Natural killer cell (primary cell): ENCODE data around the gene FSIP1. TPM values are rescaled to one million over a fixed set of nuclear protein-coding genes. Genes with fewer than 3 reads are reported as not detected.

Experiments used
- ATAC-seq, 3 donors: fragments of 150-1000 bp in 2 of 3; fragments of 200-7000 bp in 1 of 3; cut with Tn5 transposase; 1 replicate in 1 of 3; 2 replicates in 2 of 3; pipeline ENCODE4 v1.10.0; 2021; ENCODE audit warnings: mild to moderate bottlenecking in 2 of 3, moderate library complexity in 2 of 3
- DNase-seq, 2 donors: peaks; one replicate each; pipeline versions ENCODE4 v3.0.0 to v3.0.0-alpha.2; 2013 to 2021; ENCODE audit warnings: mixed read lengths in 1 of 2
- H3K27ac ChIP-seq: one replicate; pipeline ENCODE4 v1.5.1; 2013; ENCODE audit warnings: mild to moderate bottlenecking, low read length
- H3K27me3 ChIP-seq: one replicate; pipeline ENCODE4 v1.6.1; 2013; ENCODE audit warnings: low read length; ENCODE audit not compliant: control insufficient read depth, insufficient read depth
- H3K36me3 ChIP-seq: one replicate; pipeline ENCODE4 v1.6.1; 2013; ENCODE audit warnings: low read length; ENCODE audit not compliant: control insufficient read depth, insufficient read depth
- H3K4me1 ChIP-seq: one replicate; pipeline ENCODE4 v1.6.1; 2013; ENCODE audit warnings: low read length; ENCODE audit not compliant: control insufficient read depth, insufficient read depth
- H3K4me3 ChIP-seq: one replicate; pipeline ENCODE4 v1.5.1; 2013; ENCODE audit warnings: low read length
- H3K9me3 ChIP-seq: one replicate; pipeline ENCODE4 v1.6.1; 2013; ENCODE audit warnings: low read length; ENCODE audit not compliant: control insufficient read depth, insufficient read depth
- H3K27ac Mint-ChIP-seq, 2 donors: one replicate each; pipeline ENCODE4 v1.8.0; 2022; ENCODE audit warnings: mild to moderate bottlenecking in 2 of 2, mixed read lengths in 2 of 2, moderate library complexity in 1 of 2
- H3K27me3 Mint-ChIP-seq, 2 donors: one replicate each; pipeline ENCODE4 v1.8.0; 2022; ENCODE audit warnings: low read depth in 2 of 2, mixed read lengths in 2 of 2
- H3K36me3 Mint-ChIP-seq: one replicate; pipeline ENCODE4 v1.8.0; 2022; ENCODE audit warnings: mixed read lengths
- H3K4me1 Mint-ChIP-seq, 2 donors: one replicate each; pipeline ENCODE4 v1.8.0; 2022; ENCODE audit warnings: mixed read lengths in 2 of 2
- H3K4me3 Mint-ChIP-seq: one replicate; pipeline ENCODE4 v1.8.0; 2022; ENCODE audit warnings: mild to moderate bottlenecking, moderate library complexity, mixed read lengths
- H3K9me3 Mint-ChIP-seq, 2 donors: one replicate each; pipeline ENCODE4 v1.8.0; 2022; ENCODE audit warnings: mixed read lengths in 2 of 2
- WGBS: methylation state at CpG from one replicate; pipeline ENCODE4 v1.1.7; 2013; ENCODE audit warnings: missing lambda C conversion rate; ENCODE audit not compliant: insufficient coverage; 5-methylcytosine and 5-hydroxymethylcytosine counted together
- intact Hi-C: fragments of 100-400 bp; cut with micrococcal nuclease; formaldehyde crosslinking; loops from one replicate; pipeline ENCODE4 v1.14.2; 2022
- total RNA-seq, 4 donors: library from RNA; stranded (reverse); fragments of 120-200 nt in 1 of 4; gene quantifications; one replicate each; pipeline versions ENCODE4 v1.2.3 to v1.2.4, GENCODE V29; 2013 to 2022
- TF ChIP-seq, protein P1 (sequence below): fragments of 200-600 bp; IDR thresholded peaks from one replicate; pipeline ENCODE4 v1.8.0; 2022; ENCODE audit warnings: antibody characterized with exemption

The FSIP1 gene
- total RNA-seq, 3 donors from 2014 or later (not counting 1 experiment from before 2014, with no cell fraction given): 1.1 to 2.3 (median 1.8) TPM

DNA sequence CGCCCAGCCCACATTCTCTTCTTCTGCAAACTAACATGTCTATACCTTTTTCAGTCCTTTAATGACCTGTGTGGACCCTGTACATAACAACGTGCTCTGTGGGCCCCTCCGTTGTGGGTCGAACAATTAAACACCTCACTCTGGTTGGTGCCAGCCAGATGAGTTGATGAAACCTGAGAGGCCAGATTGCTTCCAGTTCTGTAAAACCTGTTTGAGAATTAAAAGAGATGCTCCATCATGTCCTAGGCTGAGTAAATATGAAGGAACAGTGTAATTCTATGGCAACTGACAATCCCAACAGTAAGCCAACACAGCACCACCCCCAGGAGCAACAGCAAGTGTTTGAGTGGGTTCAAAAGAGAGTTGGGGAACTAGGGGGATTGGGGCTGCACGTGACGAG lies 207.5 kb downstream of the FSIP1 start:
- WGBS: 97% methylated on average over 6 of the region's 6 CpGs
- Histone ChIP-seq H3K27me3 (peaks cover 5% of the 10 kb centered on the region), H3K36me3 (no peaks in the 10 kb centered on the region), H3K27ac (no peak overlapping the region), H3K4me3 (no peak overlapping the region), H3K4me1 (peaks cover 6% of the 10 kb centered on the region), H3K9me3 (no peaks in the 10 kb centered on the region)
- TF ChIP-seq, protein P1, sequence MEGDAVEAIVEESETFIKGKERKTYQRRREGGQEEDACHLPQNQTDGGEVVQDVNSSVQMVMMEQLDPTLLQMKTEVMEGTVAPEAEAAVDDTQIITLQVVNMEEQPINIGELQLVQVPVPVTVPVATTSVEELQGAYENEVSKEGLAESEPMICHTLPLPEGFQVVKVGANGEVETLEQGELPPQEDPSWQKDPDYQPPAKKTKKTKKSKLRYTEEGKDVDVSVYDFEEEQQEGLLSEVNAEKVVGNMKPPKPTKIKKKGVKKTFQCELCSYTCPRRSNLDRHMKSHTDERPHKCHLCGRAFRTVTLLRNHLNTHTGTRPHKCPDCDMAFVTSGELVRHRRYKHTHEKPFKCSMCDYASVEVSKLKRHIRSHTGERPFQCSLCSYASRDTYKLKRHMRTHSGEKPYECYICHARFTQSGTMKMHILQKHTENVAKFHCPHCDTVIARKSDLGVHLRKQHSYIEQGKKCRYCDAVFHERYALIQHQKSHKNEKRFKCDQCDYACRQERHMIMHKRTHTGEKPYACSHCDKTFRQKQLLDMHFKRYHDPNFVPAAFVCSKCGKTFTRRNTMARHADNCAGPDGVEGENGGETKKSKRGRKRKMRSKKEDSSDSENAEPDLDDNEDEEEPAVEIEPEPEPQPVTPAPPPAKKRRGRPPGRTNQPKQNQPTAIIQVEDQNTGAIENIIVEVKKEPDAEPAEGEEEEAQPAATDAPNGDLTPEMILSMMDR: no peak
- no peak for ATAC-seq
- Mint-ChIP-seq H3K4me3 (no peak overlapping the region), H3K27me3 (peaks cover 19 to 36% of the 10 kb centered on the region in 2 donors), H3K36me3 (no peaks in the 10 kb centered on the region), H3K4me1 (peaks cover 7% of the 10 kb centered on the region in 2 donors), H3K9me3 (no peaks in the 10 kb centered on the region), H3K27ac (no peak overlapping the region)
- intact Hi-C loops: no loop called here
- DNase-seq: no peak

GRCh38 chr15:39574427-39574826 lies 208.2 kb downstream of the FSIP1 start:
- TF ChIP-seq, protein P1: no peak
- WGBS: 80% methylated on average over 1 of the region's 1 CpG
- Mint-ChIP-seq H3K9me3 (no peaks in the 10 kb centered on the region), H3K27ac (no peak overlapping the region), H3K36me3 (no peaks in the 10 kb centered on the region), H3K4me3 (no peak overlapping the region), H3K4me1 (peaks cover 0 to under 1% of the 10 kb centered on the region in 2 donors), H3K27me3 (peaks cover 25 to 44% of the 10 kb centered on the region in 2 donors)
- H3K9me3 ChIP-seq: no peaks in the 10 kb centered on the region
- ATAC-seq (no peak), DNase-seq (no peak)
- no peak overlapping the region for H3K4me3 ChIP-seq
- no peaks in the 10 kb centered on the region for H3K4me1 ChIP-seq
- peaks cover 5% of the 10 kb centered on the region for H3K27me3 ChIP-seq
- H3K36me3 ChIP-seq: no peaks in the 10 kb centered on the region
- intact Hi-C loops: no loop called here
- no peak overlapping the region for H3K27ac ChIP-seq

DNA sequence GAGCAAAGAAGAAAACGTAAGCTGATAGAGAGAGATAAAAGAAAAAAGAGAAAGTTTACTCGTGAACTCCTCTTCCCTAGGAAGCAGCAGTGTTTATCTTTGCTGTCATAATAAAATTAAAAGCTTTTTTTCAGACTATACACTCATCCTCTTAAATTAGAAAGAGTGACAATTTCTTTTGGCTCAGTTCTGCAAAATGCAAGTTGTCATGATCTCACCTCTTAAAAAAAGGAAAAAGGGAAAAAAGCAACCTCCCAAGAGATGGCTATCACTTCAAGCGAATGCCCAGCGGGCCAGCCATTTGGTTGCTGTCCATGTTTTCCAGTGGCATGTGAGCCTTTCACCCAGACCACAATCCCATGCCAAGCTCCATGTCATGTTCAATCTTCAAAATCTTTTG lies 208.8 kb downstream of the FSIP1 start:
- H3K27ac Mint-ChIP-seq: no peak overlapping the region
- Histone ChIP-seq H3K27ac (no peak overlapping the region), H3K9me3 (no peaks in the 10 kb centered on the region), H3K4me3 (no peak overlapping the region), H3K4me1 (no peaks in the 10 kb centered on the region), H3K27me3 (peaks cover 5% of the 10 kb centered on the region), H3K36me3 (no peaks in the 10 kb centered on the region)
- DNase-seq (no peak), ATAC-seq (no peak)
- intact Hi-C loops: no loop called here
- no peaks in the 10 kb centered on the region for H3K4me1 Mint-ChIP-seq
- no peak overlapping the region for H3K4me3 Mint-ChIP-seq
- H3K36me3 Mint-ChIP-seq: no peaks in the 10 kb centered on the region
- WGBS: 86% methylated on average over 3 of the region's 4 CpGs
- peaks cover 29 to 50% of the 10 kb centered on the region in 2 donors for H3K27me3 Mint-ChIP-seq
- H3K9me3 Mint-ChIP-seq: no peaks in the 10 kb centered on the region
- TF ChIP-seq, protein P1: no peak

DNA sequence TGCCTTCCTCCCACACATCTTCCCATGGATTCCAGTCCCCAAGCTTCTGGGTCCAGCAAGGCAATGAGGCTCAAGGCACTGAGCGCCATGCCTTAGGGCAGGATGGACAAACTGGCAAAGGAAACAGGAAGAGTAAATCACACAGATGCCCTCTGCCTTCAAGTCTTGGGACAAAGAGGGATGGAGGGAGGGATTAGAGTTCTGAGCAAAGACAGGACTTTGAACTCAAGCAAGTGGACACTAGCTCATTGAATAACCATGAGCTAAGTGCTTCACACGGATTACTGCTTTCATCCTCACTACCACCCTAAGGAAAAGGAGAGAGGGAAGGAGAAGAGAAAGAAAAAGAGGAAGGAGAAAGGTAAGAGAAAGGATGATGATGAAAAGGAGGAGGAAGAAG lies 209.4 kb downstream of the FSIP1 start:
- no peak overlapping the region for H3K27ac ChIP-seq
- Mint-ChIP-seq H3K4me3 (no peak overlapping the region), H3K4me1 (no peaks in the 10 kb centered on the region), H3K27me3 (peaks cover 33 to 55% of the 10 kb centered on the region in 2 donors), H3K9me3 (no peaks in the 10 kb centered on the region), H3K36me3 (no peaks in the 10 kb centered on the region), H3K27ac (no peak overlapping the region)
- intact Hi-C loops: no loop called here
- no peak overlapping the region for H3K4me3 ChIP-seq
- TF ChIP-seq, protein P1: no peak
- H3K36me3 ChIP-seq: no peaks in the 10 kb centered on the region
- no peaks in the 10 kb centered on the region for H3K4me1 ChIP-seq
- no peaks in the 10 kb centered on the region for H3K9me3 ChIP-seq
- DNase-seq: no peak
- H3K27me3 ChIP-seq: peaks cover 5% of the 10 kb centered on the region
- no peak for ATAC-seq
- 95% methylated on average over 1 of the region's 2 CpGs for WGBS
